Measurements from ENCODE around the gene DSCAML1. TPM values are rescaled to one million over a fixed set of nuclear protein-coding genes. Genes with fewer than 3 reads are reported as not detected.

DSCAML1 gene
- total RNA-seq, 1 donor from 2014 or later: 2.5 TPM

GRCh38 chr11:117836077-117836960 lies 39.3 kb upstream of the DSCAML1 start:
- Mint-ChIP-seq H3K27ac (no peak overlapping the region), H3K4me1 (peaks cover 12% of the 10 kb centered on the region), H3K27me3 (ENCODE audit: low read depth) (peaks cover 2% of the 10 kb centered on the region), H3K36me3 (peaks cover 29% of the 10 kb centered on the region), H3K4me3 (no peak overlapping the region), H3K9me3 (no peaks in the 10 kb centered on the region)
- no peak for TF ChIP-seq CTCF (IDR thresholded peaks at IDR 0.05; ENCODE audit: unreplicated experiment)
- peak in 1 of 2 experiments; percentile 17 for DNase-seq (ENCODE audit: low spot score in 2 of 2, unreplicated experiment in 2 of 2)

- no peak for TF ChIP-seq CTCF (IDR thresholded peaks at IDR 0.05; ENCODE audit: unreplicated experiment)
- Mint-ChIP-seq H3K27me3 (ENCODE audit: low read depth) (peaks cover 2% of the 10 kb centered on the region), H3K27ac (no peak overlapping the region), H3K4me1 (peaks cover 18% of the 10 kb centered on the region), H3K9me3 (no peaks in the 10 kb centered on the region), H3K4me3 (no peak overlapping the region), H3K36me3 (peaks cover 25% of the 10 kb centered on the region)
- peak in 1 of 2 experiments; percentile 27 for DNase-seq (ENCODE audit: low spot score in 2 of 2, unreplicated experiment in 2 of 2)
These were observed 38.6 kb upstream of the DSCAML1 start for GRCh38 chr11:117835576-117835975.

GRCh38 chr11:117834838-117835443 lies 37.9 kb upstream of the DSCAML1 start:
- TF ChIP-seq CTCF (IDR thresholded peaks at IDR 0.05; ENCODE audit: unreplicated experiment): no peak
- Mint-ChIP-seq H3K36me3 (peaks cover 25% of the 10 kb centered on the region), H3K27me3 (ENCODE audit: low read depth) (peaks cover 5% of the 10 kb centered on the region), H3K9me3 (no peaks in the 10 kb centered on the region), H3K4me3 (no peak overlapping the region), H3K4me1 (peaks cover 23% of the 10 kb centered on the region), H3K27ac (no peak overlapping the region)
- DNase-seq (ENCODE audit: low spot score in 2 of 2, unreplicated experiment in 2 of 2): peak in 1 of 2 experiments; percentile 20

GRCh38 chr11:117834068-117834810 lies 37.2 kb upstream of the DSCAML1 start:
- DNase-seq (ENCODE audit: low spot score in 2 of 2, unreplicated experiment in 2 of 2): peak in 1 of 2 experiments; percentile 31
- H3K27me3 Mint-ChIP-seq (ENCODE audit: low read depth): peaks cover 5% of the 10 kb centered on the region
- H3K9me3 Mint-ChIP-seq: no peaks in the 10 kb centered on the region
- H3K4me1 Mint-ChIP-seq: peaks cover 23% of the 10 kb centered on the region
- no peak overlapping the region for H3K4me3 Mint-ChIP-seq
- TF ChIP-seq CTCF (IDR thresholded peaks at IDR 0.05; ENCODE audit: unreplicated experiment): no peak
- H3K36me3 Mint-ChIP-seq: peaks cover 24% of the 10 kb centered on the region
- no peak overlapping the region for H3K27ac Mint-ChIP-seq

GRCh38 chr11:117833401-117833891 lies 36.4 kb upstream of the DSCAML1 start:
- Mint-ChIP-seq H3K27me3 (ENCODE audit: low read depth) (peaks cover 5% of the 10 kb centered on the region), H3K9me3 (no peaks in the 10 kb centered on the region), H3K4me3 (no peak overlapping the region), H3K36me3 (peaks cover 16% of the 10 kb centered on the region), H3K27ac (no peak overlapping the region), H3K4me1 (peaks cover 23% of the 10 kb centered on the region)
- peak in 1 of 2 experiments; percentile 25 for DNase-seq (ENCODE audit: low spot score in 2 of 2, unreplicated experiment in 2 of 2)
- TF ChIP-seq CTCF (IDR thresholded peaks at IDR 0.05; ENCODE audit: unreplicated experiment): no peak
